NCI-H345 treated with DMSO at 0.1 percent for 48 hours (cell line): ENCODE results near the gene GPR89B.
"Not testable (repeated sequence)": the region's sequence is repeated elsewhere in the genome, so short reads cannot be mapped to it uniquely, and the experiment has no call there.

Experiments used
- DNase-seq: peaks from one replicate; lab custom pipeline; 2025; ENCODE audit not compliant: unreplicated experiment; lab: John Stamatoyannopoulos, UW

Gene GPR89B

GRCh38 chr1:147935296-147935695 is 7.1 kb downstream of the GPR89B start:
- DNase-seq, result not testable (repeated sequence)

GRCh38 chr1:147940456-147940855 is 12.2 kb downstream of the GPR89B start:
- not testable (repeated sequence) for DNase-seq

- not testable (repeated sequence) for DNase-seq
Measured at GRCh38 chr1:147942563-147942962, 14.3 kb downstream of the GPR89B start.

- DNase-seq, result not testable (repeated sequence)
Measured at GRCh38 chr1:147949517-147949916, 21.3 kb downstream of the GPR89B start.

- not testable (repeated sequence) for DNase-seq
Measured at GRCh38 chr1:147958906-147959305, 30.7 kb downstream of the GPR89B start.

- DNase-seq, result not testable (repeated sequence)
Measured at GRCh38 chr1:147959680-147960079, 31.5 kb downstream of the GPR89B start.

- DNase-seq, result not testable (repeated sequence)
Measured at GRCh38 chr1:147964575-147964974, 36.4 kb downstream of the GPR89B start.

GRCh38 chr1:147966657-147967056 is 38.4 kb downstream of the GPR89B start:
- DNase-seq, result not testable (repeated sequence)

GRCh38 chr1:147978896-147979651 is 50.9 kb downstream of the GPR89B start:
- DNase-seq, result not testable (repeated sequence)

- DNase-seq, result peak; percentile 71
Measured at GRCh38 chr1:147985374-147985773, 57.2 kb downstream of the GPR89B start.

- DNase-seq, result not testable (repeated sequence)
Measured at GRCh38 chr1:147987893-147988292, 59.7 kb downstream of the GPR89B start.

GRCh38 chr1:147992916-147993315 is 64.7 kb downstream of the GPR89B start:
- not testable (repeated sequence) for DNase-seq

GRCh38 chr1:147993400-147993799 is 65.2 kb downstream of the GPR89B start:
- DNase-seq, result not testable (repeated sequence)

- DNase-seq, result not testable (repeated sequence)
Measured at GRCh38 chr1:147993825-147994615, 65.8 kb downstream of the GPR89B start.

- not testable (repeated sequence) for DNase-seq
Measured at GRCh38 chr1:147996088-147996487, 67.9 kb downstream of the GPR89B start.

GRCh38 chr1:148007724-148008123 is 79.5 kb downstream of the GPR89B start:
- DNase-seq, result not testable (repeated sequence)

GRCh38 chr1:148010527-148010926 is 82.3 kb downstream of the GPR89B start:
- DNase-seq, result no peak

- DNase-seq, result not testable (repeated sequence)
Measured at GRCh38 chr1:148013177-148014144, 85.2 kb downstream of the GPR89B start.

GRCh38 chr1:148014289-148015200 is 86.3 kb downstream of the GPR89B start:
- DNase-seq, result not testable (repeated sequence)

- not testable (repeated sequence) for DNase-seq
Measured at GRCh38 chr1:148024918-148025317, 96.7 kb downstream of the GPR89B start.
